Fibroblast of the aortic adventitia (primary cell): ENCODE measurements around the gene ADD3. TPM values are rescaled to one million over a fixed set of nuclear protein-coding genes. Genes with fewer than 3 reads are reported as not detected.
A peak's percentile ranks its signal among the peaks of the same experiment; 100 is the strongest.
"Not testable (repeated sequence)": the region's sequence is repeated elsewhere in the genome, so short reads cannot be mapped to it uniquely, and the experiment has no call there.

Source experiments
- DNase-seq: peaks from one replicate; pipeline ENCODE4 v3.0.0-alpha.2; 2010; ENCODE audit warnings: low read depth
- H3K4me3 ChIP-seq: 2 replicates; pipeline ENCODE4 v1.5.1; 2011; ENCODE audit warnings: low read depth, mild to moderate bottlenecking, control low read depth, low read length, moderate library complexity
- total RNA-seq: library from RNA; depleted of rRNA; stranded (reverse); fragments of >200 nt; gene quantifications from 2 replicates; pipeline ENCODE4 v1.2.3, GENCODE V29; 2012; ENCODE audit warnings: low replicate concordance
- TF ChIP-seq, protein P1 (sequence below): IDR thresholded peaks from 2 replicates; pipeline ENCODE4 v1.5.1; 2011; ENCODE audit warnings: mild to moderate bottlenecking, low read length, control low read depth, inconsistent platforms; ENCODE audit not compliant: insufficient read depth

Gene ADD3
- total RNA-seq, 1 donor, result 524 TPM

DNA sequence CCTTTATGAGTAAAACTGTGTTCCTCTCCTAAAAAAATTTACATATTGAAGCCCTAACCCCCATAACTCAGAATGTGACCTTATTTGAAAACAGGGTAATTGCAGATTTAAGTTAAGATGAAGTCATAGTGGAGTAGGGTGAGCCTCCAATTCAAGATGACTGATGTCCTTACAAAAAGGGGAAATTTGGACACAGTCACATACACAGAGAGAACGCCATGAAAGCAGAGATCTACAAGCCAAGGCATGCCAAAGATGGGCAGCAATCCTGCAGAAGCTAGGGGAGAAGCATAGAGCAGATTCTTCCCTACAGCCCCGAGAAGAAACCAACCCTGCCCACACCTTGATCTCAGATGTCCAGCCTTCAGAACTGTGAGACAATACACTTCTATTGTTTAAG lies 23.8 kb upstream of the ADD3 start:
- TF ChIP-seq, protein P1, sequence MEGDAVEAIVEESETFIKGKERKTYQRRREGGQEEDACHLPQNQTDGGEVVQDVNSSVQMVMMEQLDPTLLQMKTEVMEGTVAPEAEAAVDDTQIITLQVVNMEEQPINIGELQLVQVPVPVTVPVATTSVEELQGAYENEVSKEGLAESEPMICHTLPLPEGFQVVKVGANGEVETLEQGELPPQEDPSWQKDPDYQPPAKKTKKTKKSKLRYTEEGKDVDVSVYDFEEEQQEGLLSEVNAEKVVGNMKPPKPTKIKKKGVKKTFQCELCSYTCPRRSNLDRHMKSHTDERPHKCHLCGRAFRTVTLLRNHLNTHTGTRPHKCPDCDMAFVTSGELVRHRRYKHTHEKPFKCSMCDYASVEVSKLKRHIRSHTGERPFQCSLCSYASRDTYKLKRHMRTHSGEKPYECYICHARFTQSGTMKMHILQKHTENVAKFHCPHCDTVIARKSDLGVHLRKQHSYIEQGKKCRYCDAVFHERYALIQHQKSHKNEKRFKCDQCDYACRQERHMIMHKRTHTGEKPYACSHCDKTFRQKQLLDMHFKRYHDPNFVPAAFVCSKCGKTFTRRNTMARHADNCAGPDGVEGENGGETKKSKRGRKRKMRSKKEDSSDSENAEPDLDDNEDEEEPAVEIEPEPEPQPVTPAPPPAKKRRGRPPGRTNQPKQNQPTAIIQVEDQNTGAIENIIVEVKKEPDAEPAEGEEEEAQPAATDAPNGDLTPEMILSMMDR, result no peak
- no peak for DNase-seq
- H3K4me3 ChIP-seq, result no peak overlapping the region

DNA sequence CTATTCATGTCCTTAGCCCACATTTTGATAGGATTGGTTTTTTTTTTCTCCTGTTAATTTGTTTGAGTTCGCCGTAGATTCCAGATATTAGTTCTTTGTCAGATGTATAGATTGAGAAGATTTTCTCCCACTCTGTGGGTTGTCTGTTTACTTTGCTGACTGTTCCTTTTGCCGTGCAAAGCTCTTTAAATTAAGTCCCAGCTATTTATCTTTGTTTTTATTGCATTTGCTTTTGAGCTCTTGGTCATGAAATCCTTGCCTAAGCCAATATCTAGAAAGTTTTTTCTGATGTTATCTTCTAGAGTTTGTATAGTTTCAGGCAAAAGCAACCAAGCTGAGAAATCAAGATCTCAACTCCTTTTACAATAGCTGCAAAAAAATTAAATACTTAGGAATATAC lies 22.0 kb upstream of the ADD3 start:
- DNase-seq, H3K4me3 ChIP-seq: not testable (repeated sequence)

DNA sequence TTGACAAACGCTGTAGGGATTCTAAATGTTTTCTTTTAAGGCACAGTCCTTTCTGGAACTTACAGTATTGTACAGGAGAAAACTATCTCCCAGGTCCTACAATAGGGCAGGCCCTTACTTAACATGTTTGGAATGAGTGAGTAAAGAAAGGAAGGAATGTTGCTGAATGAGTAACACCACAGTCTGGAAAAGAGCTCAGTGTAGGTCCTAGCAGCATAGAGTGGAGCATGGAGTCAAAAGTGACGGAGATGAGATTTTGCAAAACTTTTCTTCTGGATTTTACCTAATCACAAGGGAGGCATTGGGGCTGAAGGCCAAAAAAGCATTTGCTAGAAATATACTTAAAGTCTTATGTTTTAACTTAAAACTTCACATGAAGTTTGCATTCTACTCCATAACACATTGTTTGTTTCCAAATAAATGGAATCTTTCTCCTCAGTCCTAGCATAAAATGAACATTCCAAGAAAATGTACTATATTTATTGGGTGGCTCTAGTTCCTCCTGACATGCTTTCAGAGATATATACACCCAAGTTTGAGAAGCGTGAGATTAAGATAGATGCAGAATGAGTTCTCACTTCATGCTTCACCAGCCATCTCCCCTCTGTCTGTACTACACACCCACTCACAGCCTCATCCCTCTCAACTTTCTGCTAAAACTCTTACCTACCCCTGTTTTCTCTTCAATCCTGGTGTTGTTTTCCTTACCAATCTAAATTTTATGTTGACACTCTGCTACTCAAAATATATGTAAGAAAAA lies 20.2 kb upstream of the ADD3 start:
- TF ChIP-seq, protein P1, result no peak
- DNase-seq, result peak; percentile 88
- H3K4me3 ChIP-seq, result no peak overlapping the region

DNA sequence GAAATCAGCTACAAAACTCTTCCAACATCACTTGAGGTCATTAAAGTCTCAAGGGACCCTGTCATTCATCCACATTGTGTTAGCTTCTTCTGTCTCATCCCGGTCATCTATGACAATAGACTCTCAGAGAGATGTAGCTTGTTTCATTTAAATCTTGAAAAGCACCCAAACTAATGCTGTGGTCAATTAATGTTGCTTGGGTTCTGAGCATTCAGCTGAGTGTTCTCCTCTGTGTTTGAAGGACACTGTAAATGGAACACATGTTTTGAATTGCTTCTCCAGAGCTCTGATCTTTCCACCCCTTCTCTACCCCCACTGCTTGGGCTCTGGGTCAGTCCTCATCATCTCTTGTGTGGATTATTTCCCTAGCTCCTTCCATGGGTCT lies 19.6 kb upstream of the ADD3 start:
- no peak overlapping the region for H3K4me3 ChIP-seq
- DNase-seq, result no peak
- TF ChIP-seq, protein P1, result no peak

DNA sequence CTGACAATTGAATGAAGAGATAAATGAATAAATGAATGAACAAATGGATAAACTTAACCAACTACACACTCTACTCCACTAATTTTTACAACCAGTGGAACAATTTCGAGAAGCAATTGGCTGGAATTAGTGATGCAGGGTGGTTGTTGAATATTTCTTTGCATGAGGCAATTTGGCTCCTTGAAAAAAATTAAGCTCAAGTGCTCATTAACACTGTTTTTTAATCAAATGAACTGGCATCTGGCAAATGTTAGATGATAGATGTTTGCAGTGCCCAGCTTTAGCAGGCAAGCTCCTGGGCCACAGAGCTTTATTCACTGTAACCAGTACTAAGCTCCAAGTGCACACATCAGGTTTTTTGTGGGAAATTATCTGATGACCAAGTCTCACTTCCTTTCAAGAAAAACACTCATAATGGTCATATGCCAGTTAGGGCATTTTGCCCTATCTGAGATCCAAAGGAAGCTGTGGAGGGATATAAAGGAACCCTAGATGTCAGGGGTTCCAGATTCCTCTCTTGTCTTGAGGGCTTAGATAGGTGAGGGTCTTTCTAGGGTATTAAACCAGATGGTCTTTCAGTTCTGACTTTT lies 16.4 kb upstream of the ADD3 start:
- no peak for DNase-seq
- H3K4me3 ChIP-seq, result no peak overlapping the region
- TF ChIP-seq, protein P1, result no peak

DNA sequence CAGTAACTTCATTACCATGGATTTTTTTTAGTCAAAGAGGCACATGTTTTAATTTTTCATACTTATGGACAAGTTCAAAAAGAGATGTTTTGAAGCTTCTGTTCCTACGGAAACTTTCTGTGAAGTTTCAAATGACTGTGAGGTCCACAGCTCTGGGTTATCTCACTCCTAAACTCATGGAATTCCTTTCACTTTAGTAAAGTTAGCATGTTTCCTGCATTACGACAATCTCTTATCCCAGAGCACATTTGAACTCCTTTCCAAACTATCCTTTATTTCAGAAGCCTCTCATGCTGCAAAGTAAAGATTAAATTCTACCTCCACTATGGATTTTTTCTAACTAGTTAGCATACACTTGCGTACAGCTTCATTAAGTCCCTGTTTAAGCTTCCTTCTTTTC lies 15.3 kb upstream of the ADD3 start:
- H3K4me3 ChIP-seq, result peak overlapping the region; percentile 34
- peak; percentile 86 for DNase-seq
- TF ChIP-seq, protein P1, result no peak

DNA sequence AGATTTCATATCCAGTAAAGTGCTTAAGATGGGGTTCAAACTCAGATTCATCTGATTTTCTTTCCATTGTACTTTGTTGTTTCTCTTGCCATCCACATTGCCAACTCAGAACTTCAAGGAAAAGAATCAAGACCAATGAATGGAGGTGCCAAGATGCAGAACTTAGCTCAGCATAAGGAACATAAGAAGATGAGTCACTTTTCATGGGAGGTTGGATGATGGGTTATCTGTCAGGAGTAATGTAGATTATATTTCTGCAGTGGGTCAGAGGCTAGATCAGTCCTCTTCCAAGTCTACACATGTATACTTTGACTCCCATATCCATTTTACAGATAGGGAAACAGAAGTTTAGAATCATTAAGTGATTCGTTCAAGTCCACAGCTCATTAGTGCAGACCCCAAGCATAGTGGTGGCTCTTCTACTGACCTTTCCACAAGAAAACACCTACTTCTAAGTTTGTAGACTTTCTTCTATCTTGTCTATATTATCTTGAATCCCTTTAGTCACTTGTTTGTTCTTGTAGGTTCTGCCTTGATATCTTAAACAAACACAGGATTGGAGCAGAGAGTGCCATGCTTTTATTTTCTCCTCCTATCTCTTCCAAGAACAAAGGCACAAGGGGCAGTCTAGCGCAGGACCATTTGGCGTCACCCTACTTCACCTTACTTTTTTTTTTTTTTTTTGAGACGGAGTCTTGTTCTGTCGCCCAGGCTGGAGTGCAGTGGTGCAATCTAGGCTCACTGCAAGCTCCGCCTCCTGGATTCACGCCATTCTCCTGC lies 14.0 kb upstream of the ADD3 start:
- DNase-seq, result no peak
- TF ChIP-seq, protein P1, result no peak
- no peak overlapping the region for H3K4me3 ChIP-seq
